ENCODE results near the gene TRAPPC4. TPM values are rescaled to one million over a fixed set of nuclear protein-coding genes. Genes with fewer than 3 reads are reported as not detected.
A peak's percentile ranks its signal among the peaks of the same experiment; 100 is the strongest.
"Not testable (repeated sequence)": the region's sequence is repeated elsewhere in the genome, so short reads cannot be mapped to it uniquely, and the experiment has no call there.

The TRAPPC4 gene
- 10 to 100 TPM; 13.4 to 81.4 (median 20.0) TPM for total RNA-seq
- 10 to 100 TPM; 29.6 to 49.6 (median 34.1) TPM for polyA plus RNA-seq
- long read RNA-seq, donor 1, transcript TRAPPC4-214 (5 exons, 1,759 nt), result major isoform, 11 of 17 reads
- long read RNA-seq, donor 1, partial matches to known transcripts, result 0 of 17 reads
- long read RNA-seq, donor 1, other reads (novel, unspliced or antisense), result 0 of 17 reads
- long read RNA-seq, donor 2, transcript TRAPPC4-214 (5 exons, 1,759 nt), result major isoform, 18 of 23 reads
- long read RNA-seq, donor 2, partial matches to known transcripts, result 0 of 23 reads
- long read RNA-seq, donor 2, other reads (novel, unspliced or antisense), result 0 of 23 reads
- long read RNA-seq, donor 3, transcript TRAPPC4-214 (5 exons, 1,759 nt), result major isoform, 14 of 17 reads
- long read RNA-seq, donor 3, partial matches to known transcripts, result 0 of 17 reads
- long read RNA-seq, donor 3, other reads (novel, unspliced or antisense), result 0 of 17 reads
- long read RNA-seq, donor 4, transcript TRAPPC4-214 (5 exons, 1,759 nt), result major isoform, 5 of 7 reads
- long read RNA-seq, donor 4, partial matches to known transcripts, result 0 of 7 reads
- long read RNA-seq, donor 4, other reads (novel, unspliced or antisense), result 0 of 7 reads
- long read RNA-seq, donor 5, transcript TRAPPC4-214 (5 exons, 1,759 nt), result major isoform, 14 of 17 reads
- long read RNA-seq, donor 5, partial matches to known transcripts, result 0 of 17 reads
- long read RNA-seq, donor 5, other reads (novel, unspliced or antisense), result 0 of 17 reads
- long read RNA-seq, donor 6, transcript TRAPPC4-214 (5 exons, 1,759 nt), result major isoform, 39 of 51 reads
- long read RNA-seq, donor 6, partial matches to known transcripts, result 0 of 51 reads
- long read RNA-seq, donor 6, other reads (novel, unspliced or antisense), result 0 of 51 reads
- long read RNA-seq, donor 7, transcript TRAPPC4-214 (5 exons, 1,759 nt), result major isoform, 19 of 26 reads
- long read RNA-seq, donor 7, partial matches to known transcripts, result 0 of 26 reads
- long read RNA-seq, donor 7, other reads (novel, unspliced or antisense), result 0 of 26 reads
- long read RNA-seq, donor 8, transcript TRAPPC4-214 (5 exons, 1,759 nt), result major isoform, 22 of 36 reads
- long read RNA-seq, donor 8, partial matches to known transcripts, result 7 of 36 reads
- long read RNA-seq, donor 8, other reads (novel, unspliced or antisense), result 0 of 36 reads
- long read RNA-seq, donor 9, transcript TRAPPC4-214 (5 exons, 1,759 nt), result major isoform, 15 of 30 reads
- long read RNA-seq, donor 9, partial matches to known transcripts, result 5 of 30 reads
- long read RNA-seq, donor 9, other reads (novel, unspliced or antisense), result 0 of 30 reads
- long read RNA-seq, donor 10, transcript TRAPPC4-214 (5 exons, 1,759 nt), result major isoform, 16 of 22 reads
- long read RNA-seq, donor 10, partial matches to known transcripts, result 0 of 22 reads
- long read RNA-seq, donor 10, other reads (novel, unspliced or antisense), result 0 of 22 reads

GRCh38 chr11:119018074-119018938, at the start of gene TRAPPC4, which contains the start of gene RPS25:
TRAPPC4 (plus strand) TSS chr11:119018766; CDS start chr11:119018796, 30 bp downstream.
RPS25 (minus strand) TSS chr11:119018343; CDS start chr11:119018284, 59 bp downstream.
- Histone ChIP-seq H3K4me1 (peaks cover 31 to 69% (median 59%) of the 10 kb centered on the region in 4 donors), H3K4me3 (peak within 1 kb of the TSS; percentile 88 to 96 (median 93)), H3K9me3 (no peaks in the 10 kb centered on the region), H3K36me3 (peaks cover 40 to 62% (median 54%) of the 10 kb centered on the region in 4 donors), H3K27me3 (no peaks in the 10 kb centered on the region), H3K27ac (peak within 1 kb of the TSS; percentile 94 to 97 (median 96))
- peak; percentile 97 to 99 for DNase-seq
- TF ChIP-seq EP300 (IDR thresholded peaks at IDR 0.05) (no peak), POLR2A (IDR thresholded peaks at IDR 0.05) (peak in 2 of 4 donors; percentile 9 to 16), POLR2AphosphoS5 (IDR thresholded peaks at IDR 0.05) (peak; percentile 80 to 91 (median 81))
- TF ChIP-seq, protein P1, sequence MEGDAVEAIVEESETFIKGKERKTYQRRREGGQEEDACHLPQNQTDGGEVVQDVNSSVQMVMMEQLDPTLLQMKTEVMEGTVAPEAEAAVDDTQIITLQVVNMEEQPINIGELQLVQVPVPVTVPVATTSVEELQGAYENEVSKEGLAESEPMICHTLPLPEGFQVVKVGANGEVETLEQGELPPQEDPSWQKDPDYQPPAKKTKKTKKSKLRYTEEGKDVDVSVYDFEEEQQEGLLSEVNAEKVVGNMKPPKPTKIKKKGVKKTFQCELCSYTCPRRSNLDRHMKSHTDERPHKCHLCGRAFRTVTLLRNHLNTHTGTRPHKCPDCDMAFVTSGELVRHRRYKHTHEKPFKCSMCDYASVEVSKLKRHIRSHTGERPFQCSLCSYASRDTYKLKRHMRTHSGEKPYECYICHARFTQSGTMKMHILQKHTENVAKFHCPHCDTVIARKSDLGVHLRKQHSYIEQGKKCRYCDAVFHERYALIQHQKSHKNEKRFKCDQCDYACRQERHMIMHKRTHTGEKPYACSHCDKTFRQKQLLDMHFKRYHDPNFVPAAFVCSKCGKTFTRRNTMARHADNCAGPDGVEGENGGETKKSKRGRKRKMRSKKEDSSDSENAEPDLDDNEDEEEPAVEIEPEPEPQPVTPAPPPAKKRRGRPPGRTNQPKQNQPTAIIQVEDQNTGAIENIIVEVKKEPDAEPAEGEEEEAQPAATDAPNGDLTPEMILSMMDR (IDR thresholded peaks at IDR 0.05), result peak in 1 of 7 experiments; percentile 33
- intact Hi-C loops (cut with DNase I; ENCODE audit: low total_unique reads), result no loop called here
- WGBS, 5 donors, result 0 to 1% (median 1%) methylated on average over 55 to 63 of the region's 63 CpGs

DNA sequence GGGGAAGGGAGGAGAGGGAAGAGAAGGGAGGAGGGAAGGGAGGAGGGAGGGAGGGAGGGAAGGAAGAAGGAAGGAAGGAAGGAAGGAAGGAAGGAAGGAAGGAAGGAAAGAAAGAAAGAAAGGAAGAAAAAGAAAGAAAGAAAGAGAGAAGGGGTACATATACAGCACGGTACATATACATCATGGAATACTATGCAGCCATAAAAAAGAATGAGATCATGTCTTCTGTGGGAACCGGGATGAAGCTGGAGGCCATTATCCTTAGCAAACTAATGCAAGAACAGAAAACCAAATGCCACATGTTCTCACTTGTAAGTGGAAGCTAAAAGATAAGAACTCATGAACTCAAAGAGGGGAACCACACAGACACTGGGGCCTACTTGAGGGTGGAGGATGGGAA, 49.1 kb upstream of the TRAPPC4 start:
- H3K9me3 ChIP-seq; DNase-seq; H3K27ac ChIP-seq; intact Hi-C loops (cut with DNase I; ENCODE audit: low total_unique reads); H3K4me3 ChIP-seq; H3K36me3 ChIP-seq; H3K4me1 ChIP-seq: not testable (repeated sequence)
- WGBS, 5 donors, result 86 to 95% (median 91%) methylated on average over 2 of the region's 2 CpGs
- H3K27me3 ChIP-seq, result peaks cover 0 to 21% (median 6%) of the 10 kb centered on the region in 3 donors

GRCh38 chr11:118971646-118972045, 46.9 kb upstream of the TRAPPC4 start, which contains the start of gene FOXR1:
FOXR1 (plus strand) TSS chr11:118971761; CDS start chr11:118971932, 171 bp downstream.
- intact Hi-C loops (cut with DNase I; ENCODE audit: low total_unique reads), result no loop called here
- H3K27ac ChIP-seq, result no peak within 1 kb of the TSS
- H3K9me3 ChIP-seq, result no peaks in the 10 kb centered on the region
- no peaks in the 10 kb centered on the region for H3K36me3 ChIP-seq
- H3K27me3 ChIP-seq, result peaks cover 0 to 21% (median 6%) of the 10 kb centered on the region in 3 donors
- H3K4me1 ChIP-seq, result no peaks in the 10 kb centered on the region
- H3K4me3 ChIP-seq, result no peak within 1 kb of the TSS
- WGBS, 5 donors, result 36 to 59% (median 41%) methylated on average over 22 to 33 of the region's 33 CpGs
- no peak for DNase-seq
- TF ChIP-seq POLR2AphosphoS5 (IDR thresholded peaks at IDR 0.05) (no peak), EP300 (IDR thresholded peaks at IDR 0.05) (no peak), POLR2A (IDR thresholded peaks at IDR 0.05) (no peak)
- TF ChIP-seq, protein P1 (IDR thresholded peaks at IDR 0.05), result no peak

- H3K9me3 ChIP-seq, result no peaks in the 10 kb centered on the region
- H3K4me3 ChIP-seq, result no peak overlapping the region
- intact Hi-C loops (cut with DNase I; ENCODE audit: low total_unique reads), result no loop called here
- H3K27me3 ChIP-seq, result peaks cover 0 to 31% (median 6%) of the 10 kb centered on the region in 3 donors
- no peaks in the 10 kb centered on the region for H3K4me1 ChIP-seq
- no peaks in the 10 kb centered on the region for H3K36me3 ChIP-seq
- no peak overlapping the region for H3K27ac ChIP-seq
- TF ChIP-seq POLR2AphosphoS5 (IDR thresholded peaks at IDR 0.05), result no peak
- no peak for TF ChIP-seq EP300 (IDR thresholded peaks at IDR 0.05)
- no peak for TF ChIP-seq POLR2A (IDR thresholded peaks at IDR 0.05)
- DNase-seq, result no peak
- 68 to 93% (median 78%) methylated on average over 2 of the region's 2 CpGs for WGBS, 5 donors
Measured at GRCh38 chr11:118973985-118974384, 44.6 kb upstream of the TRAPPC4 start.
